ENCODE results near the gene PLA2G2F.

DNA sequence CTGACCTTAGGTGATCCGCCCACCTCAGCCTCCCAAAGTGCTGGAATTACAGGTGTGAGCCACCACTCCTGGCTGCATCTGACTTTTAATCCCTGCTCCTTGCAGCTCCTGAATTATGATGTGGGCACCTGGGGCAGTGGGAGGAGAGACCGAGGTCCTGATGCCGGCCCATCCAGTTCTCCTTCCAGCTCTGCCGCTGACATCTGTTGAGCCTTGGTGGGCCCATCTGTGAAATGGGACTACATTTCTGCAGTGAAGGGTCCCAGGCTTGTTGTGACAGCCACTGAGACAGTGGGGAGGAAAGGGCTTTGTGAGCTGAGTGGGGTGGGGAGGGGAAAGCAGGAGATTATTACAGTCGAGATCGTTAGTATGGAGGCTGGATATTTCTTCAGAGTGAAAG is 11.8 kb downstream of the PLA2G2F start:
- TF ChIP-seq, protein P1, sequence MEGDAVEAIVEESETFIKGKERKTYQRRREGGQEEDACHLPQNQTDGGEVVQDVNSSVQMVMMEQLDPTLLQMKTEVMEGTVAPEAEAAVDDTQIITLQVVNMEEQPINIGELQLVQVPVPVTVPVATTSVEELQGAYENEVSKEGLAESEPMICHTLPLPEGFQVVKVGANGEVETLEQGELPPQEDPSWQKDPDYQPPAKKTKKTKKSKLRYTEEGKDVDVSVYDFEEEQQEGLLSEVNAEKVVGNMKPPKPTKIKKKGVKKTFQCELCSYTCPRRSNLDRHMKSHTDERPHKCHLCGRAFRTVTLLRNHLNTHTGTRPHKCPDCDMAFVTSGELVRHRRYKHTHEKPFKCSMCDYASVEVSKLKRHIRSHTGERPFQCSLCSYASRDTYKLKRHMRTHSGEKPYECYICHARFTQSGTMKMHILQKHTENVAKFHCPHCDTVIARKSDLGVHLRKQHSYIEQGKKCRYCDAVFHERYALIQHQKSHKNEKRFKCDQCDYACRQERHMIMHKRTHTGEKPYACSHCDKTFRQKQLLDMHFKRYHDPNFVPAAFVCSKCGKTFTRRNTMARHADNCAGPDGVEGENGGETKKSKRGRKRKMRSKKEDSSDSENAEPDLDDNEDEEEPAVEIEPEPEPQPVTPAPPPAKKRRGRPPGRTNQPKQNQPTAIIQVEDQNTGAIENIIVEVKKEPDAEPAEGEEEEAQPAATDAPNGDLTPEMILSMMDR (IDR thresholded peaks at IDR 0.05; ENCODE audit: extremely low read depth in 1 of 2, insufficient read depth in 1 of 2, low read depth in 1 of 2, low read length in 2 of 2): no peak
- TF ChIP-seq MYC (IDR thresholded peaks at IDR 0.05; ENCODE audit: low read depth, low read length) (no peak), JUN (IDR thresholded peaks at IDR 0.05; ENCODE audit: borderline replicate concordance, insufficient read depth, insufficient read length, low read depth) (no peak)

Data from endothelial cell of umbilical vein (primary cell).